ENCODE measurements around the gene SLX4IP.

The SLX4IP gene

DNA sequence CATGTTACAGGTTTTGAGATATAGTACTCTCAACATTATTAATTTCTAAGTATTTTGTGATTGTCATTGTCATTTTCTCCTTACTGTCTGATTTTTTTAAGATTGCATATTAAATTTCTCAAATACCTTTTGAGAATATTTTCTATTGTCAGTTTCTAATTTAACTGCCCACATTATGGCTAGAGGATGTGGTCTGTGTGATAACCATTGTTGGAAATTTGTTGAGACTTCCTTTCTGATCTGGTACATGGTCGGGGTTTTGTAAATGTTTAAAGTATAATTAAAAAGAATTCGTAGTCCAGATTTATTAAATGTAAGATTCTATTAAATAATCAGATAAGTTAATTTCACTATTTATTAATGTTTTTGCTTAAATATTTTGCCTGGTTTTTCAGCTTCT is 60.1 kb downstream of the SLX4IP start:
- DNase-seq = no peak

DNA sequence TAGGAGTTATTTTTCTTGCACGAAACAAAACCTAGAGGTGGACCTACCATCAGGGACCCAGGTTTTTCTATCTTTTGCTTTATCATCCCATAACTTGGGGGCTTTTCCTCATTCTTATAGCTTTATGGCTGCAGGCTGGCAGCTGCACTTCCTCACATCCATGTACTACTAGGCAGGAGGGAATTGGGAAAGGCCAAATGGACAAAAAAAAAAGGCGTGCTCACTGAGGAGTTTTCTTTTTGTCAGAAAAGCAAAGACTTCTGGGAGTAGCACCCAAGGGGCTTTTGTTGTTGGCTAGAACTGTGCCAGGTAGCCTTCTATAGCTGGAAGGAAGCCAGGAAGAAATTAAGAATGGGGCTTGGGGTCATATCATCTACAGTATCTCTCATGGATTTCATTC is 61.4 kb downstream of the SLX4IP start:
- DNase-seq = no peak

DNA sequence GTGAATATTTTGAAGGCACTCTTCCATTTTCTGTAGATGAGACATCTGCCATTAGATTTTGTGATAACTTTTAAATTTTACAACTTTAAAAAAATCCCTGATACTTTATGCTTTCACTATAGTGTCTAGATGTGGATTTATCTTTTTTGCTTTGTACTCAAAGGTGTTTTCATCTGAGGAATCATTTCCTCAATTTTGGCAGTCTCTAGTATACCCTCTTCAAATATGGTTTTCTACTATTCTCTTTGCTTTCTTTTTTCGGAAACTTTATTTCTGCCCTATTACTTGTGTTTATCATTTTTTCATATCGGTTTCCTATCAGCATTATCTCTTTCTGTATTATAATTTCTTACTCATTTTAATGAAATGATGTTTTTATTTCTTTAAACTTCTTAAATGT is 62.2 kb downstream of the SLX4IP start:
- no peak for DNase-seq

DNA sequence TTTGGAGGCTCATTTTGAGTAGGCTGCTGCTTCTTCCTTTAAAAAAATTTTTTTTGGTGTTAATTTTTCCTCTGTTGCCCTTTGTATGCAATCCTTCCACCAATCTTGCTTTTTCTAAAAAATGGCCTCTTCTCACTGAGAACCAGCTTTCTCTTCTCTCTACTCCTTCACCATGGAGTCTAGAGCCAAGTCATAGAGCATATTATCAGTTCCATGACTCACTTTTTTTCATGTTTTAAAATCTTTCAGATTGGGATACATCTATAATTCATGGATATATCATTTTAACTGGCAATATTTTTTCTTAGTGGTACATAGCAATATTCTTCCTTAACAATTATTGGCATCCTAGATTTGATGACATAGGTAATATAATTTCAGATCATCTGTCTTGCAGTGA is 62.7 kb downstream of the SLX4IP start:
- DNase-seq = no peak

DNA sequence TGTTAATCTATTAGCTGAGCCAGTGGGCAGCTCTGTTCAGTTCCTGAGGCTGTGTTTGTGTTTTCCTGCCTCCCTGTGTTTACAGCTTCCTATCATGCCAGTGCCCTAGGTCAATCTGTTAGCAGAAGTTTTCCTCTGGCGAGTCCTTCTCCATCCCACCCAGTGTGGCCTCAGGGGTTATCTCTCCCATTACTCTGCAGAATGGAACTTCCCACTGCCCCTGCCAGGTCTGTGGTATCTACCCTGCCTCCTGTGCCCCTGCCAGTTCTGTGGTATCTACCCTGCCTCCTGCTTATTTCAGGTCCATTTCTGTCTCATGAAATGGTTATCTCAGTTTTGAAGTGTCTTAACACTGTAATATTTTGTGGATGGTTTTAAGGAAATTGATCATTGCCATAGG is 63.1 kb downstream of the SLX4IP start:
- no peak for DNase-seq

DNA sequence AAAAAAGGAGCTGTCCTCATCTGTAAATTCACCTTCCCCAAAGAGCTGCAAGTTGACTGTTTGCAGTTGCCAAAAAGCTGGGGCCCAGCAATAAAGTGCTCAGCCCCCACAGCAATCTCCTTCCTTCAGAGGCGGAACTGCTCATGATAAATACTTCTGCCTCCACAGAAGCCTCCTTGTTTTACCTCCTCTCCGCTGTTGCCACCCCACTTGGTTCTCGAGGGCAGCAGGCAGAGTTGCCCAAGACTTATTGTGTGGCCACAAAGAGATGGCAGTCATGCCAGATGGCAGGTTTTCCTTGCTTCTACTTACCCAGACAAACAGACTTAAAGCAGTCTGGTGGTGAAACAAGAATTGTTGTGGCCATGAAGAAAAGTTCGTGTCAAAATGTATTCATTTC is 66.3 kb downstream of the SLX4IP start:
- DNase-seq = peak in 41 of 56 donors; percentile 10 to 84 (median 51)

DNA sequence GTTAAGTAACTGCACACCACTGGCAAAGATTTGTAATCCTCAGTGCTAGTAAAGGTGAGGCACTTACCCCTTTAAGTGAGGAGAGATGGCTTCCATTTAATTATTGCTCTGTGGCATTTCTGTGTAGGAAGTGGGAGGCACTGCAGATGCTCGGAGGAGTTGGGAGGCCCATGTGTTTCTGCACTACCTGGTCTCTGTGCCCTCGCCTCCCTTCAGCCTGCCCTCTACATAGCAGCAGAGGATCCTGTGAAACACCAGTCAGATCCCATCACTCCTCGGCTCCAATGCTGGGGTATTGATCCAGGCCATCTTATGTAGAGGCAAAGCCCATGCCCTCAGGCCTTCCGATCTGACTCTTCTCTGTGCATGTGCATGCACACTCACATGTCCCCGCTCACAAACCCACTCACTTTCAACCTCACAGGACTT is 67.0 kb downstream of the SLX4IP start:
- DNase-seq = no peak

DNA sequence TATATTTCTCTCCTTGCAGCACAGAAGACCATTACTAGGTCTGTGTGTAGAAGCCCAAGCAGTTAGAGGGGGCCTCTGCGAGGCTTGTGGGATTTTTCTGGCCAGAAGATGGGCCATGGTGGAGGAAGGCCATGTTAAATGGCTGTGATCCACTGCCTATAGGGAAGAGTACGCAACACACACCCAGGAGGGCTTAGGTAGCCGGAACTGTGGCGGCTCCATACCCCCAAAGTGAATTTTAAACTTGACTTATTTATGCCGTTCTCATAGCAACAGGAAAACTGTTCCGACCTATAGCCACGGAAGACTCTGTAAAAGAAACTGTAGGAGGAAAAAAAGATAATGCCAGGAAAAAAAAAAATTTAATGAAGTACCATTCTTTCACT is 69.5 kb downstream of the SLX4IP start:
- DNase-seq = no peak

DNA sequence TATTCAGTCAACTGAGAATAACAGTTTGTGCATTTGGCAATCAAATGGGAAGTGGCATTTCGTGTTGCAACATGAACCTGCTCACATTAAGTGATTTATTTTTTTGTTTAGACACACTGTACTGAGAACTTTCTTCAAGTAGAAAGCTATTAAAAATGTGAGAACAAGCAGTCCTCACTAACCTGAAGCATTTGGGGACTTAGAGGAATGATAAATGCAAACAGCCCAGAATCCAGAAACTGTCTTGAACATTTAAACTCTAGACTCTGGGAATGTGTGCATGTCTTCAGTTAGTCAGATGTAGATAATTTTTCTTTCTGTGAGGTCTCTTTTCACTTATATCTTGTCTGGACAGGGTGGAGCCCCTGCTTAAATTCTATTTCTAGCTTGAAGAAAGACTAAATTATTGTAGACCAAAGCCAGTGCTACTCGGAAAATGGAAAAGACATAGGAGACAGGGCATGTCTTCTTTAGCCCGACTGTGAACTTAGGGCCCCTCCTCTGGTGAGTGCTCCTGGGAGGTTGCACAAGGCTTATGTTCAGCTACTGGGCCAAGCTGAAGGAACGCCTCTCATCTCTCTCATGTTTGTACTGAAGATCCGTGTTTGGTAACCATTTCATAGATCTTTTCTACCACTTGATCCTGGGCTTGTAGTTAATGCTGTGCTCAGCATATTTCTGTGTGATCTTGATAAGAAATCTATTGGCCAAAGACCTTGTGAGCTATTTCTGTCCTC is 70.1 kb downstream of the SLX4IP start:
- DNase-seq = no peak

DNA sequence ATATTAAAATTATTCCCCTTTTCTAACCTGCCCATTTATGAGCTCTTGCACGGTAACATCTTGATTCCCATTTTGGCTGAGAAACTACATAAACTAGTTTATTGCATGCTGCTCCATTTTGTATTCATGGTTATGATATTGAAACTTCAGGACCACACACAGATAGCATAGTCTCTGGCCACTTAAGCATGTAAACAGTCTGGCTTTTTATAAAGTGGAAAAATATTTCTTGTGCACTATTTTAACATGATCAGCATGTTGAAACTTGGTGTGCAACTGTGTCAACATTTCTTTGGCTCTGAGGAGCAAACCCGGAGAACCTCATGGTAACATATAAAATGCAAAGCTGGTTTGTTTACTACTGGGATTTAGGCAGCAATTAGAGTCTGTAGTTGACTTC is 70.7 kb downstream of the SLX4IP start:
- DNase-seq = no peak

DNA sequence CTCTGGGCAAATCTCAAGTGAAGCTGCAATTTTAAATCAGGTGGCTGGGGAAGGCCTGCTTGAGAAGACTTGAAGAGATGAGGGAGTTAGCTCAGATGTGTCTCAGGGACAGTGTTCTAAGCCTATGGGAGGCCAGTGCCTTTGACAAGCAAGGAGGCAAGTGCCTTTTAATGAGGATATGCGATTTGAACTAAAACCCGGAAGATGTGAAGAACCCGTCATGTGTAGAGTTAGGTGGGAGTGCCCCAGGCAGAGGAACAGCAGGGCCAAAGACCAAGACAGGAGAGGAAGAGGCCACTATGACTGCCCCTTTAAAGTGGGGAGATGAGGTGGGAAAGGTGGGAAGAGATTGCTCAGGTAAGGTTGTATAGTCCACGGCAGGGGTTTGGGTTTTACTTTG is 71.9 kb downstream of the SLX4IP start:
- DNase-seq = no peak

DNA sequence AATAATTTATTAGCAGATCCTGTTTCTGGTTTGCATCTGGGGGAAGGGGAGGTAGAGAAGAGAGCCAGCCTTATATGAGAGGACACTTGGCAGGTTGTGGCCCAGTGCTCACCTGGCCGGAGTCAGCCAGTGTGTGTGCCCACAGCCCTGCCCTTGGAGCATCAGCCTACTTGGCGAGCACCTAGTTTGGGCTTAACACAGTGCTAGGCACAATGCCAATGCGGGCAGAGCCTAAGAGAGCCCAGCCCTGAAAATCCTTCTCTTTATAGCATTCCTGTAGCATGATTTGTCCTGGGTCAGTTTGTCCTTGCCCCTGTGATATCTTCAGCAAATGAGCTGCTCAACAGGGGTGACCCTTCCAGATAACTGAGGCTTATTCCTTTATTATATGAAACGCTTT is 73.0 kb downstream of the SLX4IP start:
- DNase-seq = peak in 1 of 56 donors; percentile 17

DNA sequence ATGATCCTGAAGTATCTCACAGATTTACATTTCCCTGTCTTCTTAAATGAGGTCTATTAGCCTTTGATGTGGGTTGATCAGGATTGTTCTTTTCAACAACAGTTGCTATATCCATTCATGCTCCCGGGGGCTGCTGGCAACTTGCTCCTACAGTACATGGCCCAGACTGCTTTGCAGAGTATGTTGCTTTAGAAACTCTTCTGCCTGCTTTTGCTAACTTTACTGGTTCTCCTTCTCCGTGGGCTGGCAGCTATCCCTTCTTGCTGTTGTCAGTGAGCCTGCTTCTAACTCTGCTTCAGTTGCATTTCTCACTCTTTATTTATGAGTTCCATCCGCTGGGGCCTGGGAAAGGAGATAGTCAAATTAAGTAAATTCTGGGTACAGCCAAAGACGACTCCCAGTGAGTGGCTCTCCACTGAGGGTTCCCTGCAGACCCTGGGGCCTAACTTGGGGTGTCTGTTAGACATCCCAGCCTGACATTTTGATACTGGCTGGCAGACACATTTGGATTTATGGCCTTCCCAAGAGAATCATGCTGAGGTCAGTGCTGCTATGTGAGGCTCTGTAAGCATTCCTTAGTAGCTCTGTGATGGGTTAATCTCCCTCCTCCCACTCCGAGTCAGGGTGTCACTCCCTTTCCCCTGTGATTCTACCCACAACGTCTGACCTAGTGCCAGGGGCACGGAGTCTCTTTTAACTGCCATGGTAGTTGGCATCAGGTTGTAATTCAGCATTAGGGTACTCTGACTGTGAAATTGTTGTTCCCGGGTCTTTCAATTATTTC is 73.6 kb downstream of the SLX4IP start:
- DNase-seq = peak in 3 of 56 donors; percentile 17 to 20 (median 17)

DNA sequence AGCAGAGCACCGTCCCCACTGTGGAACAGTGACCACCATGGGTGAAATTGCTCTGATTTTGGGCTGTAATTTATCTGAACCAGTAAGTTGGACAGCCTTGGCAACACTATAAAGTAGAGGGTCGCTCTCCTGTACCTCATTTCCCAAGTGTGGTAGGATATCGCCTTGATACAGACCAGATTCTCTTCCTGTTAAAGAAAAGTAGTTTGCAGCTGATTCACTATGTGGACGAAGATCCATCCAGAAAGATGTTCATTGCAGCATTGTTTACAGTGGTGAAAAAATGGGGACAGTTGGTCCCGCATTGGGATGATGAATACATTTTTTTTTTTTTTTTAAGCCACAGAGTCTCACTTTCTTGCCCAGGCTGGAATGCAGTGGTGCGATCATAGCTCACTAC is 74.3 kb downstream of the SLX4IP start:
- DNase-seq = no peak

DNA sequence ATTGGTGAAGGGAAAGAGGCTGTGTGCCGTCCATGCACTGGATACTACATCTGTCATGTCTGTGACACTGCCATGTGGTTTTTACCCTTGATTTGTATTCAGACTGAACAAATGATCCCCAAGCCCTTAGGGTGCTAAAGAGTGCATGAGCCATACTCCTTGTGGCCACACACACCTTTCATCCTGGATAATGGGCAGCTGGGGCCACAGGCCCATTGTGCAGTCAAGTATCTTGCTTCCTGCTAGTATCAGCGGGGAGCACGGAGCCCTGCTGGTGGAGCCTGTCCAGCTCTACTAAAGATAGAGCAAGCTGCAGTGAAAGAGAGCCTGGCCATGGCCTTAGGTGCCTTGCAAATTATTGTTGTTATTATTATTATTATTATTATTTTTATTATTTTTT is 75.1 kb downstream of the SLX4IP start:
- DNase-seq = no peak

DNA sequence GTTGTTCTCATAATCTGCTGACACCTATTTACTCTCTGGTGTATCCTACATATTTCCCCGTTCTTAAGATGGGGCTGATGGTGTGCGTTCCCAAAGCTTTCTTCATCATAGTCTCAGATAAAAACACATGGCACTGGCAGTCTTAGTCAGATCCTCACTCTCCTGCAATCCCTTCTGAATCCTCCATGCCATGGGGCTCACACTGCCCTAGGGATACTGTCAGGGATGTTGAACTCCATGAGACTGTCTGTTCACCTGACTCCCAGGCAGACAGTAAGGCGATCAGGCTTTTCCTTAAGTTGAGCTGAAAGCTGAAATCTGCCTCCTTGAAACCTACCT is 76.0 kb downstream of the SLX4IP start:
- no peak for DNase-seq

DNA sequence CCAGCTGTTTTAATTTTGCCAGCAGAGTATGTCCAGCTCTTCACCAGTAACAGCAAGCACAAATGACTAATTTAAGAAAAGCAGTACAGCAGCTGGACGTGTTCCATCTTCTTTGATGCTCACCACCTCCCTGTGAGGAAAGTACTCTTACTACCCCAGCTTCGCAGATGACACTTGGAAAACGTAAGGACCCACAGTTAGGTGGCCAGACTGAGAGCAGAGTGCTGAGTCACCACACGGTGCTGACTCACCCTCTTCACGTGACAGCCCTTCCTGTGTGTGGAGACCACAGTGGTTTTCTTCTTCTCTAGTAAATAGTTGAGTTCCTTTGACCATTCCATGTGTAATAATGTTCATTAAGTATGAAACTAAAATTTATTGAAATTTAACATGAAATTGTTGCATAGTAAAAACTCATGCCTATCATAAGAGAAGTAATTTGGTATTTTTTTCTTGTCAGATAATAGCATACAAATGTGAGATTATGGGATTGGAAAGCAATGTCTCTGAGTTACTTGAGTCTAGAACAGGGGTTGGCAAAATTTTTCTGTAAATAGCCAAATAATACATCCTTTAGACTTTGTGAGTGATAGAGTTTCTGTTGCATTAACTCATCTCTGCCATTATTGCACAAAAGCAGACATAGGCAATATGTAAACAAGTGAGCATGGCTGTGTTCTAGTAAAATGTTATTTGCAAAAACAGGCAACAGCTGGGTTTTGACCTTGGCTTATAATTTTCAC is 76.6 kb downstream of the SLX4IP start:
- peak in 32 of 56 donors; percentile 16 to 78 (median 46) for DNase-seq

DNA sequence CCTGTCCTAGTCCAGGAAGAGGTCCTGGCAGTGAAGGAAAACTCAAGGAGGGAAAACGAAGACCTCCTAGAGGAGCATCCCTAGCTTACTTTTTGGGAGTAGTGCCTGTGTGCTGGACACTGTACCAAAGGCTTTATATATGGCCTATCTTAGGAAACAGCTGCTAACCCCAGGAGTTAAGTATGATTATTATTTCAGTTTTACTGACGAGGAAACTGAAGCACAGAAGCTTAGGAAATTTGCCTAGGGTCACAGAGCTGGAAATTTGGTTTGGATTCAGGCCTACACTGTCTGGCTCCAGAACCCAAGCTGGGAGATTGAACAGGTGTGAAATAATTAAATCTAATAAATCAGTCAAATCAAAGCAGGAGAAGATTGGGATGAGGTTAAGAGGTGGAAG is 78.0 kb downstream of the SLX4IP start:
- no peak for DNase-seq

DNA sequence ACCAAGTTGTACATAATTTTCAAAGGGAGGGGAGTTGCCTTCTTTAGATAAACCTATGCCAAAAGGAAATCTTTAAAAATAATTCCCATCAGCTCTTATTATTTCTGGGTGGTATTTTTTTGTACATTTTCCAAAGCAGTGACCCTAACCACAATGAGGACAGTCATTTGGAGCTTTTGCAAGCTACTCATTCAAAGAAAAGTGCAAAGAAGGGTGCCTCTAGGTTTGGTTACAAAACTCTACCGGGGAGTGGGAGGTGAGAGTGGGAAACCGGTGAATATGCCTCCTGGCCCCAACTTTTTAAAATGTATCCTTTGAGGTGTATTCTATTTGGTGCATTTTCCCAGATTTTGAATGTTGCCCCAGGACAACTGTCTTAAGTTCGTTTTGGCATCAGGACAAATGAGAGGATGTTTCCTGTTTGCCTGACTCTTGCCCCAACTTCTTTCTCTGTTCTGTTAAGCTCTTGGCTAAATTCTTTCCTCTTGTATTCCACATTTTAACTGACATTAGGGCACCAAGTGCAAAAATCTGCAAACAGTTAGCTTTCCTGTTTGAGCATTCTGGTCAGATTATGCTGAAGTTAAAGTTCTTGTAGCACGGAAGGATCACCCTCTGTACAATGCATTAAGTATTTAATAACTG is 78.9 kb downstream of the SLX4IP start:
- no peak for DNase-seq

DNA sequence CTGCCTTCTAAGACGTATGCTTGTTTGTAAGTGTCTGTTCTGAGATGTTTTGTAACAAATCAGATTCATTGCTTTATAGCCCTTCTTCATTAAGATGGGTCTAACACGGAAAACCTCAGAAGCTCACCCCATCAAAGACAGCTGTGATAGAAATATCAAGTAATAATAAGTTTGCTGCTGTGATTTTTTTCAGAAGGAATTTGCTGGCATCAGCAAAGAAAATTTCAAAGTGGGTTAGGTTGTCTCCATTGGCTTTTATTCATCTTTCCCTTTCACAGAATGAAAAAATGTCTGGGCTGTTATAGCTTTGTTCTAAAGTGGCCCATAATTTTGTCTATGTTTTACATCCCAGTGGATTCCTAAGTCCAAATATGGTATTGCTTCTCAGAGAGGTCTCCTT is 81.4 kb downstream of the SLX4IP start:
- no peak for DNase-seq

DNA sequence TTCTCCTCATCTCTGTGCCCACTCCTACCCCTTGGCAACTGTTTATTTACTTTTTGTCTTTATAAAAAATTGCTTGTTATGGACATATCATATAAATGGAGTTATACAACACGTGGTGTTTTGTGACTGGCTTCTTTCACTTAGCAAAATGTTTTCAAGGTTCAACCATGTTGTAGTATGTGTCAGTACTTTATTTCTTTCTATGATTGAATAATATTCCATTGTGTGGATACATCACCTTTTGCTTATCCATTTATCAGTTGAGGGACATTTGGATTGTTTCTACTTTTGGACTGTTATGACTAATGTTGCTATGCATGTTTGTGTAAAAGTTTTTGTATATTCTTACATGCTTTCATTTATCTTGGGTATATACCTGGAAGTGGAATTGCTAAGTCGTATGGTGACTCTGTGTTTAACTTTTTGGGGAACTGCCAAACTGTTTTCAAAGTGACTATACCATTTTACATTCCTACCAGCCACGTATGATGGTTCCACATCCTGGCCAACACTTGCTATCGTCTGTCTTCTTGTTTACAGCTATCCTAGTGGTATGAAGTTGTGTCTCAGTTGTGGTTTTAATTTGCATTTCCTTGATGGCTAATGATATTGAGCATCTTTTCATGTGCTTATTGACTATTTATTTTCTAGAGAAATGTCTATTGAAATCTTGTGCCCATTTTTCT is 84.4 kb downstream of the SLX4IP start:
- DNase-seq = no peak
